Mammary epithelial cell (primary cell): ENCODE data around the gene SYNE2.

ENCODE experiments used
- CTCF ChIP-seq, 2 donors: IDR thresholded peaks in 1 of 2; conservative IDR thresholded peaks in 1 of 2; 2 replicates each; pipeline ENCODE4 v1.5.1; 2011 to 2012; ENCODE audit warnings: inconsistent platforms in 2 of 2, low read length in 2 of 2, mild to moderate bottlenecking in 2 of 2, control low read depth in 1 of 2, low read depth in 1 of 2; ENCODE audit not compliant: insufficient read depth in 1 of 2; ENCODE audit errors: extremely low read depth in 1 of 2
- EZH2 ChIP-seq: IDR thresholded peaks from 2 replicates; pipeline ENCODE4 v1.6.1; 2012; ENCODE audit warnings: low read length, inconsistent platforms, borderline replicate concordance

- TF ChIP-seq CTCF (conservative IDR thresholded peaks at IDR 0.05 in 1 of 2, IDR thresholded peaks at IDR 0.05 in 1 of 2; ENCODE audit: extremely low read depth in 1 of 2, insufficient read depth in 1 of 2, low read depth in 1 of 2, low read length in 2 of 2): no peak
- TF ChIP-seq EZH2: no peak
Measured at GRCh38 chr14:63909984-63910383, 57.2 kb downstream of the SYNE2 start.
